ENCODE results near the gene NODAL.

NODAL gene

DNA sequence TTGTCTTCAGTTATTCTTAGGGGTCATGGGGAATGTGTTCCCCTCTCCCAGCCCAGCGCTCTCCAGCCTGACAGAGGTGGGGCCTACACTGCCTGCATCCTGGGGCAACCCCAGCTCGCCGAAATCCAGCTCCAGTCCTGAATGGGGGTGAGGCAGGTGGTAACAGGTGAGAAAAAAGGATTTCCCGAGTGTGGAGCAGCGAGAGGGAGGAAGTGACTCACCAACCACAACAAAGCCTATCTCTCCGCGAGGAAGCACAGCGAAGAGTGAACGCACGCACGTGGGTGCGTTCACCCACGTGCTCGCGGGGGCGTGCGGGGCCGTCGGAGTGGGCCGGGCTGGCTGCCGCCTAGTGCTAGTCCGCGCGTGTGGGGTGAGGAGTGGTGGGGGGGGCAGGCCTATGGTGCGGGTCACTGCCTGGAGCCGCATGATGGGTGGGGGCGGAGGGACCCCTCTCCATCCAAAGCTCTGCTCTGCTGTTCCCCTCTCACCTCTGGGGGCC lies 36.2 kb upstream of the NODAL start (continued):
- TF ChIP-seq MEIS1 (CRISPR knock-in tag; IDR thresholded peaks at IDR 0.05; ENCODE audit: borderline replicate concordance) (no peak), ZNF777 (tag by site-specific recombination; IDR thresholded peaks at IDR 0.05; ENCODE audit: borderline replicate concordance) (peak; percentile 76; the same call in 1 of the 2 replicates), ZBTB8A (tag by site-specific recombination; IDR thresholded peaks at IDR 0.05) (no peak), KLF7 (tag by site-specific recombination; IDR thresholded peaks at IDR 0.05; ENCODE audit: borderline replicate concordance) (no peak), ZNF654 (tag by site-specific recombination; IDR thresholded peaks at IDR 0.05; ENCODE audit: low read depth) (no peak), ZNF707 (tag by site-specific recombination; IDR thresholded peaks at IDR 0.05) (no peak), ZNF692 (tag by site-specific recombination; IDR thresholded peaks at IDR 0.05) (peak; percentile 54), ZEB2 (tag by site-specific recombination; IDR thresholded peaks at IDR 0.05) (peak; percentile 67; the same call in 1 of the 2 replicates), ZNF529 (tag by site-specific recombination; IDR thresholded peaks at IDR 0.05; ENCODE audit: insufficient replicate concordance) (no peak), IKZF3 (tag by site-specific recombination; IDR thresholded peaks at IDR 0.05) (no peak), ZNF571 (tag by site-specific recombination; IDR thresholded peaks at IDR 0.05) (no peak), SCRT2 (tag by site-specific recombination; IDR thresholded peaks at IDR 0.05) (peak; percentile 99), ZNF18 (tag by site-specific recombination; IDR thresholded peaks at IDR 0.05) (no peak), SCRT1 (tag by site-specific recombination; IDR thresholded peaks at IDR 0.05; ENCODE audit: borderline replicate concordance) (peak; percentile 80; the same call in 1 of the 2 replicates), ZNF184 (tag by site-specific recombination; IDR thresholded peaks at IDR 0.05) (no peak), ZNF174 (tag by site-specific recombination; IDR thresholded peaks at IDR 0.05) (no peak), ZNF157 (tag by site-specific recombination; IDR thresholded peaks at IDR 0.05) (no peak), ZNF133 (tag by site-specific recombination; IDR thresholded peaks at IDR 0.05) (no peak), ZNF211 (tag by site-specific recombination; IDR thresholded peaks at IDR 0.05; ENCODE audit: low read depth) (no peak)
- TF ChIP-seq, protein P1, sequence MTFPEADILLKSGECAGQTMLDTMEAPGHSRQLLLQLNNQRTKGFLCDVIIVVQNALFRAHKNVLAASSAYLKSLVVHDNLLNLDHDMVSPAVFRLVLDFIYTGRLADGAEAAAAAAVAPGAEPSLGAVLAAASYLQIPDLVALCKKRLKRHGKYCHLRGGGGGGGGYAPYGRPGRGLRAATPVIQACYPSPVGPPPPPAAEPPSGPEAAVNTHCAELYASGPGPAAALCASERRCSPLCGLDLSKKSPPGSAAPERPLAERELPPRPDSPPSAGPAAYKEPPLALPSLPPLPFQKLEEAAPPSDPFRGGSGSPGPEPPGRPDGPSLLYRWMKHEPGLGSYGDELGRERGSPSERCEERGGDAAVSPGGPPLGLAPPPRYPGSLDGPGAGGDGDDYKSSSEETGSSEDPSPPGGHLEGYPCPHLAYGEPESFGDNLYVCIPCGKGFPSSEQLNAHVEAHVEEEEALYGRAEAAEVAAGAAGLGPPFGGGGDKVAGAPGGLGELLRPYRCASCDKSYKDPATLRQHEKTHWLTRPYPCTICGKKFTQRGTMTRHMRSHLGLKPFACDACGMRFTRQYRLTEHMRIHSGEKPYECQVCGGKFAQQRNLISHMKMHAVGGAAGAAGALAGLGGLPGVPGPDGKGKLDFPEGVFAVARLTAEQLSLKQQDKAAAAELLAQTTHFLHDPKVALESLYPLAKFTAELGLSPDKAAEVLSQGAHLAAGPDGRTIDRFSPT (tag by site-specific recombination; IDR thresholded peaks at IDR 0.05): peak; percentile 70; the same call in 1 of the 2 replicates
- TF ChIP-seq, protein P2, sequence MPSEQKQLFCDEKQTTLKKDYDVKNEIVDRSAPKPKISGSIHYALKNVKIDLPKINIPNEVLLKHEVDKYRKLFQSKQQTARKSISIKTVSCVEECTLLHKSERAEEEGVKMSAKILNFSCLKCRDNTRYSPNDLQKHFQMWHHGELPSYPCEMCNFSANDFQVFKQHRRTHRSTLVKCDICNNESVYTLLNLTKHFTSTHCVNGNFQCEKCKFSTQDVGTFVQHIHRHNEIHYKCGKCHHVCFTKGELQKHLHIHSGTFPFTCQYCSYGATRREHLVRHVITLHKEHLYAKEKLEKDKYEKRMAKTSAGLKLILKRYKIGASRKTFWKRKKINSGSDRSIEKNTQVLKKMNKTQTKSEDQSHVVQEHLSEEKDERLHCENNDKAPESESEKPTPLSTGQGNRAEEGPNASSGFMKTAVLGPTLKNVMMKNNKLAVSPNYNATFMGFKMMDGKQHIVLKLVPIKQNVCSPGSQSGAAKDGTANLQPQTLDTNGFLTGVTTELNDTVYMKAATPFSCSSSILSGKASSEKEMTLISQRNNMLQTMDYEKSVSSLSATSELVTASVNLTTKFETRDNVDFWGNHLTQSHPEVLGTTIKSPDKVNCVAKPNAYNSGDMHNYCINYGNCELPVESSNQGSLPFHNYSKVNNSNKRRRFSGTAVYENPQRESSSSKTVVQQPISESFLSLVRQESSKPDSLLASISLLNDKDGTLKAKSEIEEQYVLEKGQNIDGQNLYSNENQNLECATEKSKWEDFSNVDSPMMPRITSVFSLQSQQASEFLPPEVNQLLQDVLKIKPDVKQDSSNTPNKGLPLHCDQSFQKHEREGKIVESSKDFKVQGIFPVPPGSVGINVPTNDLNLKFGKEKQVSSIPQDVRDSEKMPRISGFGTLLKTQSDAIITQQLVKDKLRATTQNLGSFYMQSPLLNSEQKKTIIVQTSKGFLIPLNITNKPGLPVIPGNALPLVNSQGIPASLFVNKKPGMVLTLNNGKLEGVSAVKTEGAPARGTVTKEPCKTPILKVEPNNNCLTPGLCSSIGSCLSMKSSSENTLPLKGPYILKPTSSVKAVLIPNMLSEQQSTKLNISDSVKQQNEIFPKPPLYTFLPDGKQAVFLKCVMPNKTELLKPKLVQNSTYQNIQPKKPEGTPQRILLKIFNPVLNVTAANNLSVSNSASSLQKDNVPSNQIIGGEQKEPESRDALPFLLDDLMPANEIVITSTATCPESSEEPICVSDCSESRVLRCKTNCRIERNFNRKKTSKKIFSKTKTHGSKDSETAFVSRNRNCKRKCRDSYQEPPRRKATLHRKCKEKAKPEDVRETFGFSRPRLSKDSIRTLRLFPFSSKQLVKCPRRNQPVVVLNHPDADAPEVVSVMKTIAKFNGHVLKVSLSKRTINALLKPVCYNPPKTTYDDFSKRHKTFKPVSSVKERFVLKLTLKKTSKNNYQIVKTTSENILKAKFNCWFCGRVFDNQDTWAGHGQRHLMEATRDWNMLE (tag by site-specific recombination; conservative IDR thresholded peaks at IDR 0.05; ENCODE audit: low read depth): no peak
- TF ChIP-seq, protein P3, sequence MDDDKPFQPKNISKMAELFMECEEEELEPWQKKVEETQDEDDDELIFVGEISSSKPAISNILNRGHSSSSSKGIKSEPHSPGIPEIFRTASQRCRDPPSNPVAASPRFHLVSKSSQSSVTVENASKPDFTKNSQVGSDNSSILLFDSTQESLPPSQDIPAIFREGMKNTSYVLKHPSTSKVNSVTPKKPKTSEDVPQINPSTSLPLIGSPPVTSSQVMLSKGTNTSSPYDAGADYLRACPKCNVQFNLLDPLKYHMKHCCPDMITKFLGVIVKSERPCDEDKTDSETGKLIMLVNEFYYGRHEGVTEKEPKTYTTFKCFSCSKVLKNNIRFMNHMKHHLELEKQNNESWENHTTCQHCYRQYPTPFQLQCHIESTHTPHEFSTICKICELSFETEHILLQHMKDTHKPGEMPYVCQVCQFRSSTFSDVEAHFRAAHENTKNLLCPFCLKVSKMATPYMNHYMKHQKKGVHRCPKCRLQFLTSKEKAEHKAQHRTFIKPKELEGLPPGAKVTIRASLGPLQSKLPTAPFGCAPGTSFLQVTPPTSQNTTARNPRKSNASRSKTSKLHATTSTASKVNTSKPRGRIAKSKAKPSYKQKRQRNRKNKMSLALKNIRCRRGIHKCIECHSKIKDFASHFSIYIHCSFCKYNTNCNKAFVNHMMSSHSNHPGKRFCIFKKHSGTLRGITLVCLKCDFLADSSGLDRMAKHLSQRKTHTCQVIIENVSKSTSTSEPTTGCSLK (tag by site-specific recombination; IDR thresholded peaks at IDR 0.05): no peak
- TF ChIP-seq, protein P4, sequence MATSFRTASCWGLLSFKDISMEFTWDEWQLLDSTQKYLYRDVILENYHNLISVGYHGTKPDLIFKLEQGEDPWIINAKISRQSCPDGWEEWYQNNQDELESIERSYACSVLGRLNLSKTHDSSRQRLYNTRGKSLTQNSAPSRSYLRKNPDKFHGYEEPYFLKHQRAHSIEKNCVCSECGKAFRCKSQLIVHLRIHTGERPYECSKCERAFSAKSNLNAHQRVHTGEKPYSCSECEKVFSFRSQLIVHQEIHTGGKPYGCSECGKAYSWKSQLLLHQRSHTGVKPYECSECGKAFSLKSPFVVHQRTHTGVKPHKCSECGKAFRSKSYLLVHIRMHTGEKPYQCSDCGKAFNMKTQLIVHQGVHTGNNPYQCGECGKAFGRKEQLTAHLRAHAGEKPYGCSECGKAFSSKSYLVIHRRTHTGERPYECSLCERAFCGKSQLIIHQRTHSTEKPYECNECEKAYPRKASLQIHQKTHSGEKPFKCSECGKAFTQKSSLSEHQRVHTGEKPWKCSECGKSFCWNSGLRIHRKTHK (tag by site-specific recombination; IDR thresholded peaks at IDR 0.05): no peak
- TF ChIP-seq, protein P5, sequence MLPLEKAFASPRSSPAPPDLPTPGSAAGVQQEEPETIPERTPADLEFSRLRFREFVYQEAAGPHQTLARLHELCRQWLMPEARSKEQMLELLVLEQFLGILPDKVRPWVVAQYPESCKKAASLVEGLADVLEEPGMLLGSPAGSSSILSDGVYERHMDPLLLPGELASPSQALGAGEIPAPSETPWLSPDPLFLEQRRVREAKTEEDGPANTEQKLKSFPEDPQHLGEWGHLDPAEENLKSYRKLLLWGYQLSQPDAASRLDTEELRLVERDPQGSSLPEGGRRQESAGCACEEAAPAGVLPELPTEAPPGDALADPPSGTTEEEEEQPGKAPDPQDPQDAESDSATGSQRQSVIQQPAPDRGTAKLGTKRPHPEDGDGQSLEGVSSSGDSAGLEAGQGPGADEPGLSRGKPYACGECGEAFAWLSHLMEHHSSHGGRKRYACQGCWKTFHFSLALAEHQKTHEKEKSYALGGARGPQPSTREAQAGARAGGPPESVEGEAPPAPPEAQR (tag by site-specific recombination; IDR thresholded peaks at IDR 0.05): no peak

All from HEK293 (cell line).